Thoracic aorta (tissue), 2 donors: ENCODE measurements around the gene FAM78A. TPM values are rescaled to one million over a fixed set of nuclear protein-coding genes. Genes with fewer than 3 reads are reported as not detected.

Experiments used
- ATAC-seq: fragments of 150-250 bp; one replicate; pipeline ENCODE4 v1.8.0; 2017; ENCODE audit warnings: low read depth; ENCODE audit not compliant: insufficient number of reproducible peaks, low FRiP score
- DNase-seq: peaks from one replicate; pipeline ENCODE4 v3.0.0-alpha.2; 2020; ENCODE audit warnings: low spot score
- H3K27ac ChIP-seq, 2 donors: fragments of 200-600 bp; sonication (generic); 1 replicate in 1 of 2; 2 replicates in 1 of 2; pipeline ENCODE4 v1.5.1; 2016; ENCODE audit warnings: mild to moderate bottlenecking in 2 of 2, moderate library complexity in 2 of 2
- H3K27me3 ChIP-seq: fragments of 200-600 bp; sonication (generic); replicated peaks from 2 replicates; pipeline ENCODE4 v1.6.0; 2016; ENCODE audit warnings: mild to moderate bottlenecking; ENCODE audit not compliant: insufficient read depth
- H3K36me3 ChIP-seq: fragments of 200-600 bp; sonication (generic); one replicate; pipeline ENCODE4 v1.5.1; 2016
- H3K4me1 ChIP-seq, 2 donors: fragments of 200-600 bp; sonication (generic); 1 replicate in 1 of 2; 2 replicates in 1 of 2; pipeline versions ENCODE4 v1.5.1 to v1.6.0; 2016; ENCODE audit warnings: low read depth in 2 of 2, mild to moderate bottlenecking in 1 of 2; ENCODE audit not compliant: control insufficient read depth in 1 of 2
- H3K4me3 ChIP-seq: fragments of 200-600 bp; sonication (generic); 2 replicates; pipeline ENCODE4 v1.5.1; 2016; ENCODE audit warnings: mild to moderate bottlenecking
- H3K9me3 ChIP-seq: fragments of 200-600 bp; sonication (generic); 2 replicates; pipeline ENCODE4 v1.5.1; 2016
- CTCF ChIP-seq: fragments of 200-600 bp; sonication (generic); IDR thresholded peaks from one replicate; pipeline ENCODE4 v1.5.1; 2019; ENCODE audit warnings: antibody characterized with exemption
- total RNA-seq, 2 donors: library from RNA; depleted of rRNA; stranded (reverse); fragments of >200 nt; gene quantifications; one replicate each; pipeline versions ENCODE4 v1.1.0 to v1.2.3, GENCODE V29; 2016

FAM78A gene
- total RNA-seq, 2 donors from 2014 or later: 5.0 to 5.7 TPM

DNA sequence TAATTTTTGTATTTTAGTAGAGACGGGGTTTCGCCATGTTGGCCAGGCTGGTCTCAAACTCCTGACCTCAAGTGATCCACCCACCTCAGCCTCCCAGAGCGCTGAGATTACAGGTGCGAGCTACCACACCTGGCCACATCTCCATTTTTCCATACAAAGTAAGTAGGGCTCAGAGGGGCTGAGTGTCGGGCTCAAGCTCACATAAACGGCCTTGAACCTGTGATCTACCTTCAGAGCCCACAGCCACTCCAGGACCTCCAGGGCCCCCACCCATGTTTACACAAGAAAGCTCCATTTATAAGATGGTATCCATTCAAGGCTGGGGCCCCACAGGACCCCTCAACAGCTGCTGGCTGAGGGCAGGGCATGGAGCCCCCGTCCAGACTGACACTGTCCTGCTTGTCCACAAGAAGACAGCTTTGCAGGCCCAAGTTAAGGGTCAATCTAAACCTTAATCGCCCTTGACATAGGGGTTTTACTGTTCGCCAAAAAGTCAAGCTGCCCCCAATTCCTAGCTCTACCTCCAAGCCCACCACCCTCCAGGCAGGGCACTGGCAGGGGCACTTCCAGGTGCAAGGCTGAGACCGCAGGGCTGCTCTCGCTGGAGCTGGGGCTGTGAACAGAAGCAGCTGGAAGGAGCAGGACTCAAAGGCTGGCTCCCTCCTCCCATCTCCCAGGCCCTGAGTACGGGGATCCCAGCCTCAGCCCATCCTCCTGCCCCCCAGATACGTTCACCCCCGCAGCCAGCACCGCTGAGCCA, 18.9 kb downstream of the FAM78A start:
- H3K4me3 ChIP-seq: no peak overlapping the region
- H3K36me3 ChIP-seq: no peaks in the 10 kb centered on the region
- no peak overlapping the region for H3K27ac ChIP-seq
- no peaks in the 10 kb centered on the region for H3K9me3 ChIP-seq
- DNase-seq: no peak
- H3K27me3 ChIP-seq: no peaks in the 10 kb centered on the region
- no peak for TF ChIP-seq CTCF
- H3K4me1 ChIP-seq: peaks cover 0 to 6% of the 10 kb centered on the region in 2 donors
- no peak for ATAC-seq

DNA sequence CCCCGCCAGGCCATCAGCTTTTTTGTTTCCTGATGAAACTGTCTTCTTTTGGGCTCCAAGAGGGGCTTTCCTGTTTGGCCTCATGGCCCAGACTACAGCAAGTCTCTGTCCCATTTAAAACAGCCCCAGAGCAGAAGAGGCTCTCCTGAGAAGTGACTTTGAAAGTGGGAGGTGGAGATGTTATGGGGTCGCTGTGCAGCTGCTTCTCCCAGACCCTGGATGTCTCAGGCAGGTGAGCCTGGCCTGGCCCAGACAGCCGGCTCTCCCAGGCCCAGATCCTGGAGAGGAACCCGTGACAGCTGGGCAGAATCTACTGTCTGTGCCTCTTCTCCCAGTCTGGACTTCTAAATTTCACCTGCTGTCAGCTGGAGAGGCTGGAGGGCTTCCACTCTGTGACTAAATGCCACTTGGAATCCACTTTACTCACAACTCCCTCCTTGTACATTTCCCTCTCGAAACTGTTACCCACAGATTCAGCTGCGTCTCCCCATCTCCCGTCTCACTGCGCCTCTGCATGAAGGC, 20.6 kb downstream of the FAM78A start:
- Histone ChIP-seq H3K27me3 (no peaks in the 10 kb centered on the region), H3K4me1 (peaks cover 0 to 6% of the 10 kb centered on the region in 2 donors), H3K36me3 (no peaks in the 10 kb centered on the region), H3K27ac (peak overlapping the region in 1 of 2 donors; percentile 21), H3K4me3 (peak overlapping the region; percentile 57), H3K9me3 (no peaks in the 10 kb centered on the region)
- no peak for TF ChIP-seq CTCF
- ATAC-seq: no peak
- DNase-seq: no peak

DNA sequence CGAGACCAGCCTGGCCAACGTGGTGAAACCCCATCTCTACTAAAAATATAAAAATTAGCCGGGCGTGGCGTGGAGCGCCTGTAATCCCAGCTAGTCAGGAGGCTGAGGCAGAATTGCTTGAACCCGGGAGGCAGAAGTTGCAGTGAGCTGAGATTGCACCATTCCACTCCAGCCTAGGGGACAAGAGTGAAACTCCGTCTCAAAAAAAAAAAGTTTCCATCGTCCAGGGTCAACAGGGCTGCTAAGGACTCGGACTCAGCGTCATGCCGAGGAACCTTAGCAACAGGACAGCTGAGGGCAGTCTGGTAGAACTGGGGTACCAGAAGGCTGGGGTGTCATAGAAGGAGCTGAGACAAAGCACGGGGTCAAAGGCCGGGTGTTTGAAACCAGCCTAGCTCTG, 21.7 kb downstream of the FAM78A start:
- ATAC-seq: no peak
- no peaks in the 10 kb centered on the region for H3K27me3 ChIP-seq
- peaks cover 0 to 6% of the 10 kb centered on the region in 2 donors for H3K4me1 ChIP-seq
- H3K9me3 ChIP-seq: no peaks in the 10 kb centered on the region
- no peak overlapping the region for H3K4me3 ChIP-seq
- DNase-seq: no peak
- TF ChIP-seq CTCF: no peak
- H3K36me3 ChIP-seq: no peaks in the 10 kb centered on the region
- H3K27ac ChIP-seq: peak overlapping the region in 1 of 2 donors; percentile 15

DNA sequence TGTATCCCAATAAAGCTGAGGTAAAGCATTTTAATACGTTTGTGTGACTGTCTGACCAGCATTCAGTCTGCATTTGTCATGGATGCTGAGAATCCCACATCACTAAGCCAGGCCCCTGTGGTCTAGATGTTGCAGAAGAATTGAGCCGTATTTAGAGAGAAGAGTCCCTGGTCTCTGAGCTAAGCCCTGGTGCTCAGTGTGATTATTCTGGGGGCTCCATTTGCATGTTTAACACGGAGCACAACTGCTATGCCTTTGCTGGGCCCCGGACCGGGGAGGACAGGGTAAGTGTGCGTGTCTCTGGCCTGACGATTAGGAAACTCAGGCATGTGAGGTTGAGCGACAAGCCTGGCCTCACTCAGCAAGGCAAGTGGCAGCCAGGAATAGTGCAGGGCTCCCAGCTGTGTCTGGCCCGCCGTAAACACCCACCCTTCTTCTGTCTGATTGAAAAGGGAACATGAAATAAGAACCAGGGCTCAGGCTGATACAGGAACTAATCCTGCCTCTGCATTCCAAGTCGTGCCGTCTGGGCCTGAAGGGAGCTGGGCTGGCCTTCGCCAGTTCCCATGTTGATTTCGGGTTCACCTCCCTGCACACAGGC, 22.3 kb downstream of the FAM78A start:
- DNase-seq (no peak), ATAC-seq (no peak)
- Histone ChIP-seq H3K4me1 (peaks cover 0 to 6% of the 10 kb centered on the region in 2 donors), H3K9me3 (no peaks in the 10 kb centered on the region), H3K27me3 (no peaks in the 10 kb centered on the region), H3K27ac (peak overlapping the region in 1 of 2 donors; percentile 15), H3K36me3 (no peaks in the 10 kb centered on the region), H3K4me3 (no peak overlapping the region)
- TF ChIP-seq CTCF: no peak

DNA sequence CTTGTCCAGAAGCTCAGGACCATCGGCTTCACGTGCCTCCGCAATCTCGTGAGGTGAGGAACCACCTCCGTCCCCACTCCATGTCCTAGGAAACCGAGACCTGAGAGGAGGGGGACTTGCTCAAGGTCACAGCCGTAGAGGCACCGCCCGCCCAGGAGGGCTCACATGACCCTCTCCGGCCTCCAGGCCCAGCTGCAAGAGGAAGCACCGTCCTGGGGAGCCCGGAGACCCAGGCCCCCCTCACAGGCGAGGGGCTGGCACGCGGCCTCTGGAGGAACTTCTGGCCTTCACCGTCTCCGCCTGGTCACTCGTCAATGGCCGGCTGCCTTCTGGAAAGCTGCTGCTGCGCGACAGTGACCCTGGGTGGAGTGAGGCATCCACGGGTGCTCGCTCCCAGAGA, 24.2 kb downstream of the FAM78A start:
- no peaks in the 10 kb centered on the region for H3K36me3 ChIP-seq
- no peaks in the 10 kb centered on the region for H3K27me3 ChIP-seq
- TF ChIP-seq CTCF: no peak
- H3K4me3 ChIP-seq: peak overlapping the region; percentile 51
- no peaks in the 10 kb centered on the region for H3K9me3 ChIP-seq
- H3K4me1 ChIP-seq: peaks cover 0 to 6% of the 10 kb centered on the region in 2 donors
- DNase-seq: no peak
- H3K27ac ChIP-seq: no peak overlapping the region
- no peak for ATAC-seq
